Fibroblast of lung (primary cell): ENCODE data around the gene PRRC2A. TPM values are rescaled to one million over a fixed set of nuclear protein-coding genes. Genes with fewer than 3 reads are reported as not detected.

Experiments
- DNase-seq, 2 donors: peaks; one replicate each; pipeline versions ENCODE4 v3.0.0 to v3.0.0-alpha.2; 2010; ENCODE audit warnings: low read depth in 2 of 2
- H2AFZ ChIP-seq: 2 replicates; pipeline ENCODE4 v1.5.1; 2012; ENCODE audit warnings: low read length, control low read depth, inconsistent platforms
- H3K27ac ChIP-seq: 2 replicates; pipeline ENCODE4 v1.5.1; 2011; ENCODE audit warnings: low read length, control low read depth; ENCODE audit not compliant: insufficient read depth
- H3K27me3 ChIP-seq: 2 replicates; pipeline ENCODE4 v1.5.1; 2011; ENCODE audit warnings: mild to moderate bottlenecking, low read length; ENCODE audit not compliant: control insufficient read depth, insufficient read depth
- H3K36me3 ChIP-seq: 2 replicates; pipeline ENCODE4 v1.5.1; 2011; ENCODE audit warnings: low read length; ENCODE audit not compliant: control insufficient read depth, insufficient read depth
- H3K4me1 ChIP-seq: 2 replicates; pipeline ENCODE4 v1.5.1; 2011; ENCODE audit warnings: low read length; ENCODE audit not compliant: control insufficient read depth, insufficient read depth; ENCODE audit errors: extremely low read depth
- H3K4me2 ChIP-seq: 2 replicates; pipeline ENCODE4 v1.5.1; 2011; ENCODE audit warnings: low read length, control low read depth; ENCODE audit not compliant: insufficient read depth; ENCODE audit errors: extremely low read depth
- H3K4me3 ChIP-seq, 4 experiments: fragments of 200-600 bp in 1 of 4; sonication (generic) in 1 of 4; replicated peaks in 1 of 4; 2 replicates each; pipeline ENCODE4 v1.5.1; 2011 to 2016; ENCODE audit warnings: low read length in 4 of 4, low read depth in 3 of 4, mild to moderate bottlenecking in 3 of 4, control low read depth in 2 of 4, inconsistent platforms in 1 of 4, mixed read lengths in 1 of 4; ENCODE audit not compliant: insufficient read depth in 1 of 4; ENCODE audit errors: control extremely low read depth in 1 of 4
- H3K79me2 ChIP-seq: 2 replicates; pipeline ENCODE4 v1.5.1; 2012; ENCODE audit warnings: mild to moderate bottlenecking, low read length, inconsistent platforms; ENCODE audit not compliant: control insufficient read depth, insufficient read depth
- H3K9ac ChIP-seq: 2 replicates; pipeline ENCODE4 v1.5.1; 2011; ENCODE audit warnings: mild to moderate bottlenecking, low read length, control low read depth; ENCODE audit not compliant: insufficient read depth
- H3K9me3 ChIP-seq: 2 replicates; pipeline ENCODE4 v1.5.1; 2012; ENCODE audit warnings: low read depth, low read length; ENCODE audit not compliant: control insufficient read depth, insufficient read depth
- H4K20me1 ChIP-seq: 2 replicates; pipeline ENCODE4 v1.5.1; 2011; ENCODE audit warnings: low read length; ENCODE audit not compliant: control insufficient read depth, insufficient read depth; ENCODE audit errors: extremely low read depth
- CTCF ChIP-seq, 2 donors: IDR thresholded peaks in 1 of 2; conservative IDR thresholded peaks in 1 of 2; 1 replicate in 1 of 2; 2 replicates in 1 of 2; pipeline ENCODE4 v1.5.1; 2011 to 2012; ENCODE audit warnings: low read length in 2 of 2, control low read depth in 1 of 2, inconsistent platforms in 1 of 2, low read depth in 1 of 2, mild to moderate bottlenecking in 1 of 2
- EZH2 ChIP-seq: IDR thresholded peaks from 2 replicates; pipeline ENCODE4 v1.5.1; 2012; ENCODE audit warnings: low read length, control low read depth, mild to moderate bottlenecking; ENCODE audit errors: missing control alignments
- polyA plus RNA-seq, 2 donors: library from polyadenylated mRNA; depleted of rRNA in 1 of 2; stranded (reverse) in 1 of 2; unstranded in 1 of 2; fragments of >200 nt; gene quantifications; 2 replicates each; pipeline ENCODE4 v1.2.1, GENCODE V29; 2011 to 2012; ENCODE audit warnings: missing spikeins in 1 of 2
- total RNA-seq: library from RNA; depleted of rRNA; stranded (reverse); fragments of >200 nt; gene quantifications from 2 replicates; pipeline ENCODE4 v1.2.1, GENCODE V29; 2014

Gene PRRC2A
- total and polyA plus RNA-seq, 2 donors (not counting 1 experiment from before 2014, with no cell fraction given), result 26.9 to 46.6 TPM

GRCh38 chr6:31658158-31658688 lies 37.7 kb downstream of the PRRC2A start:
- peak overlapping the region; percentile 100 for H3K4me2 ChIP-seq
- no peak for DNase-seq
- TF ChIP-seq EZH2, result no peak
- TF ChIP-seq CTCF (conservative IDR thresholded peaks at IDR 0.05 in 1 of 2, IDR thresholded peaks at IDR 0.05 in 1 of 2; ENCODE audit: low read depth in 1 of 2, low read length in 2 of 2), result no peak
- no peaks in the 10 kb centered on the region for H4K20me1 ChIP-seq
- H3K9ac ChIP-seq, result no peak overlapping the region
- H3K36me3 ChIP-seq, result peaks cover 5% of the 10 kb centered on the region
- H3K79me2 ChIP-seq, result peaks cover 38% of the 10 kb centered on the region
- H3K4me3 ChIP-seq, result peak overlapping the region in 1 of 4 experiments; percentile 99
- no peaks in the 10 kb centered on the region for H3K9me3 ChIP-seq
- H3K27me3 ChIP-seq, result no peaks in the 10 kb centered on the region
- H2AFZ ChIP-seq, result no peak overlapping the region
- H3K4me1 ChIP-seq, result peaks cover 16% of the 10 kb centered on the region
- no peak overlapping the region for H3K27ac ChIP-seq

DNA sequence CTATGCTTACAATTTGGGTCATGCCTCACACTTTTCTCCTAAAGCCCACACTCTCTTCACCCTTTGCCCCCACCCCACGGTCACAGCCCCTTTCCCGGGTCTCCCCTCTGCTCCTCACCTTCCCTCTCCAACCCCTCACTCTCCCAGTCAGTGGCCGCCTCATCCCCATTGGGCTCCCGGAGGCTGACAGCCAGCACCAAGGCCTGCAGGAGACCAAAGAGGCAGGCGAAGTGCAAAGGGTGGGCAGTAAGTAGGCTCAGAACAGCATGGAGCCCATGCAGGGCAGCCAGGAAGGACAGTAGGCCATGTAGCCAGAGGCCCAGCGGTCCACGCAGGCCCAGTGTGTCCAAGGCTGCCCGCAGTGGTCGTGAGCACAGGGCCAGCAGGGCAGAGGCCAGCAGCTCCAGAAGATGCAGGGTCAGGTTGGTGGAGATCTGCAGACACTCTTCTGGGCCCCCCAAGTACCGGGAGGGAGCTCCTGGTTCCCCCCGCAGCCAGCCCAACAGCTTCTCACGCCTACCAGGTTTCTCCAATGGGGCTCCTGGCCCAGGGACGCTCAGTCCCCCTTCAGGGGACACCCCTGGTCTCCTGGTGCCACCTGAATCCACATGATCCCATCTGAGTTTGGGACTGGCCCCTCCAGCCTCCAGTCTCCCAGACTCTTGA lies 38.6 kb downstream of the PRRC2A start:
- no peaks in the 10 kb centered on the region for H3K9me3 ChIP-seq
- H3K4me3 ChIP-seq, result peak overlapping the region; percentile 90 to 99 (median 96)
- no peak overlapping the region for H3K27ac ChIP-seq
- H3K9ac ChIP-seq, result peak overlapping the region; percentile 24
- TF ChIP-seq EZH2 (no peak), CTCF (conservative IDR thresholded peaks at IDR 0.05 in 1 of 2, IDR thresholded peaks at IDR 0.05 in 1 of 2; ENCODE audit: low read depth in 1 of 2, low read length in 2 of 2) (no peak)
- H3K79me2 ChIP-seq, result peaks cover 43% of the 10 kb centered on the region
- peak overlapping the region; percentile 100 for H3K4me2 ChIP-seq
- peaks cover 22% of the 10 kb centered on the region for H3K4me1 ChIP-seq
- no peaks in the 10 kb centered on the region for H4K20me1 ChIP-seq
- no peaks in the 10 kb centered on the region for H3K27me3 ChIP-seq
- peaks cover 5% of the 10 kb centered on the region for H3K36me3 ChIP-seq
- no peak overlapping the region for H2AFZ ChIP-seq
- no peak for DNase-seq

- Histone ChIP-seq H3K27me3 (no peaks in the 10 kb centered on the region), H3K9me3 (no peaks in the 10 kb centered on the region), H3K79me2 (peaks cover 41% of the 10 kb centered on the region), H3K4me2 (peak overlapping the region; percentile 100), H3K4me1 (peaks cover 22% of the 10 kb centered on the region), H3K27ac (peak overlapping the region; percentile 87), H4K20me1 (no peaks in the 10 kb centered on the region), H3K9ac (peak overlapping the region; percentile 76), H2AFZ (peak overlapping the region; percentile 5), H3K36me3 (peaks cover 5% of the 10 kb centered on the region), H3K4me3 (peak overlapping the region; percentile 90 to 99 (median 96))
- TF ChIP-seq CTCF (conservative IDR thresholded peaks at IDR 0.05 in 1 of 2, IDR thresholded peaks at IDR 0.05 in 1 of 2; ENCODE audit: low read depth in 1 of 2, low read length in 2 of 2), result no peak
- TF ChIP-seq EZH2, result no peak
- DNase-seq, result peak; percentile 25 to 38
These were observed 39.3 kb downstream of the PRRC2A start for GRCh38 chr6:31659649-31660380.
